ENCODE results near the gene EPS8L3.
A peak's percentile ranks its signal among the peaks of the same experiment; 100 is the strongest.

The EPS8L3 gene

DNA sequence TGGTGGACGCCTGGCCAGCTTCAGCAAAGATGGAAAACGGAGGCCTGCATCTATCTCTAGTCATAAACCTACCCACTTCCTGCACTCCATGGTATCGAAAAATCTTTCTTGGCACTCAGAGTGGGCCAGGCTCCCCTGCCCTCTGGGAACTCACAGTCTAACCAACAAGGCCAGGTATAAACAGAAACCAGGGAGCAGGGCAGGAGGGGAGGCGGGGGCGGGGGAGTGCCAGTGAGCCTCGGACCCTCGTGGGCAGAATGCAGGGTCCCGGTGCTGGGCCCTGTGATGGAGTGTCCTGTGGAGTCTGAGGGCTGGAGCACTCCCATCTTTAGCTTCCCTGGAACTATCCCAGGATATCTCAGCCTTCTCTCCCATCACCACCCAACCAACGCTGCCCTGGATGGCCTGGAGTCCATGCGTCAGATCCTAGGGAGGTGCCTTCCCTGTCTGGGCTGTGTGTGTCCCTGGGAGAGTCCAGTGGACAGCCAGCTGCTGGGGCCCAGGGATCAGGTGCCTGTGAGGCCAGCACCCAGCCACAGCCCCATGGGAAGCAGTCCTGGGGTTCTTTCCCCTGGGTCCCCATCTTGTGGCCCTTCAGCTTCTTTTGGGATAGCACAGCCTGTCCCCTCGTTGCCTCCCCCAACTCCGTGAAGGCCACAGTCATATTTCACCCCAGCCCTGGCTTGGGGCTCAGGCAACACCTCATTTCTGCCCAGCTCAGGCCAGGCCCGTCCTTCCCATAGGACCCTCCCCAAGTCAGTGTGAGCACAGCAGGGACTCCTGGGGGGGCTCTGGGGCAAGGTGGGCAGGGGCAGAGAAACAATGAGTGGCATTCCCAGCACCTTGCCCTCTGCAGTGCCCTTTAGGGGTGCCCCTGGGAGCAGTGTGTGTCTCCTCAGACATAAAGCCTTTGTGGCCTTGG lies 1.1 kb upstream of the EPS8L3 start:
- no peak for DNase-seq
- no peaks in the 10 kb centered on the region for H3K9me3 Mint-ChIP-seq
- no peak overlapping the region for H3K27ac Mint-ChIP-seq
- H3K4me1 Mint-ChIP-seq = peaks cover 25% of the 10 kb centered on the region
- no peaks in the 10 kb centered on the region for H3K36me3 Mint-ChIP-seq (ENCODE audit: low read depth)
- H3K27me3 Mint-ChIP-seq (ENCODE audit: low read depth, poor library complexity) = peaks cover 3% of the 10 kb centered on the region
- H3K4me3 Mint-ChIP-seq = no peak overlapping the region
- TF ChIP-seq, protein P1, sequence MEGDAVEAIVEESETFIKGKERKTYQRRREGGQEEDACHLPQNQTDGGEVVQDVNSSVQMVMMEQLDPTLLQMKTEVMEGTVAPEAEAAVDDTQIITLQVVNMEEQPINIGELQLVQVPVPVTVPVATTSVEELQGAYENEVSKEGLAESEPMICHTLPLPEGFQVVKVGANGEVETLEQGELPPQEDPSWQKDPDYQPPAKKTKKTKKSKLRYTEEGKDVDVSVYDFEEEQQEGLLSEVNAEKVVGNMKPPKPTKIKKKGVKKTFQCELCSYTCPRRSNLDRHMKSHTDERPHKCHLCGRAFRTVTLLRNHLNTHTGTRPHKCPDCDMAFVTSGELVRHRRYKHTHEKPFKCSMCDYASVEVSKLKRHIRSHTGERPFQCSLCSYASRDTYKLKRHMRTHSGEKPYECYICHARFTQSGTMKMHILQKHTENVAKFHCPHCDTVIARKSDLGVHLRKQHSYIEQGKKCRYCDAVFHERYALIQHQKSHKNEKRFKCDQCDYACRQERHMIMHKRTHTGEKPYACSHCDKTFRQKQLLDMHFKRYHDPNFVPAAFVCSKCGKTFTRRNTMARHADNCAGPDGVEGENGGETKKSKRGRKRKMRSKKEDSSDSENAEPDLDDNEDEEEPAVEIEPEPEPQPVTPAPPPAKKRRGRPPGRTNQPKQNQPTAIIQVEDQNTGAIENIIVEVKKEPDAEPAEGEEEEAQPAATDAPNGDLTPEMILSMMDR (IDR thresholded peaks at IDR 0.05) = no peak

DNA sequence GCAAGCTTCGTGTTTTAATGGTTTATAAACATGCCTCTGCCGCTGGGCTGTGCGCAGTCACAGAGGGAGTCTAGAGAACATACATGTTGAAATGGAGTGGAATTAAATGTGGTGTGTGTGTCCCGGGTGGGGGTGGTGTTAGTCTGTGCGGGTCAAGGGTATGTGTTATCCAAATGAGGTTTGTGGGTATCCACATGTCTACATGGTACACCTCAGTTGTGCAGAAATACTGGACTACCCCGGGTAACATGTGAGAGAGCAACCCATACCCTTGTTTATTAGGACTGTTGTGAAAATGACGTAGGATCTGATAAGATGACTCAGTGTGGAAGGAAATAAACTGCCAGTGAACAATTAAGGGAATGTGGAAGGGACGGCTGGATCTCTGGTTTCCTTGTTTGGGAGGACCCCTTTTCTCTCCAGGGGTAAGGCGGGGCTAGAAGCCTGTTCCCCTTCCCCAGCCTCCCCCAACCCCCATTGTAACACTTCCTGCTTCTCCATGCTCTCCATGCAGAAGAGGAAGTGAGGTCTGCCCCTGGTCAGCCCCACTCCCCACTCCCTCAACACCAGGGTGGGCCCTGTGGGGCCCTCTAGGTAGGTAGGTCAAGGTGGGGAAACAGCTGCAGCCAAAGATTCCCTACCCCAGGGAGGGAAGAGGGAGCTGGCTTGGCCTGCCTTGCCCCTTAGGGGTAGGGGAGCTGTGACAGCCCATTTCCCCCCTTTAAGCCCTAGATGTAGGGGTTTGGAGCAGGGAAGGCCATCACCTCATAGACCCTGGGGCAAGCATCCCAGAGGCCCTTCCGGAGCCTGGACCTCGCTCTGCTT lies 690 bp downstream of the EPS8L3 start:
- Mint-ChIP-seq H3K27me3 (ENCODE audit: low read depth, poor library complexity) (peaks cover 3% of the 10 kb centered on the region), H3K27ac (peak overlapping the region; percentile 37), H3K36me3 (ENCODE audit: low read depth) (no peaks in the 10 kb centered on the region), H3K9me3 (no peaks in the 10 kb centered on the region), H3K4me1 (peaks cover 25% of the 10 kb centered on the region), H3K4me3 (no peak overlapping the region)
- TF ChIP-seq, protein P1 (IDR thresholded peaks at IDR 0.05) = no peak
- DNase-seq = no peak

DNA sequence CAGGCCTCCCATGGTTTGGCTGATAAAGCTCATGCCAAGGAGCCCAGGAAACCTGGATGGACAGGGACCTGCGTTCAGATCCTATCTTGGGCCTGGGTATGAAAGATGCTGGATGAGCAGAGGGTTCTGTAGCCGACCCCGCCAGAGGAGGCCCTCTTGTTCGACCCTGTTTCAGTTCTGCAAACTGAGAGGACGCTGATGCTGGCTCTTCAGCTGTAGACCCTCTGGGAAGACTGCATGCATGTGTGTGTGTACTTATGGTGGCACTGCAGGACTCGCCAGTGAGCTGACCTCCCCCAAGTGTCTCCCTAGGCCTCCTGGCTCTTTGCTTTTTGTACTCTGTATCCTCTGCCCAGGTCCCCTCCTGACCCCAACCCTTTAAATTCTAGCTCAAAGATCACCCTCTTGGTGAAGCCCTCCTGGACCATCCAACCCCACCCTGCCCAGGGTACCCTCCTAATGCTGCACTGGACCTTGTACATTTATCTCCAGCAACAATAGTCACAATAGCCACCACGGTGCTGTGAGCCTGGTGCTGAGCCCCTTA lies 1.6 kb downstream of the EPS8L3 start:
- no peak for DNase-seq
- Mint-ChIP-seq H3K4me3 (no peak overlapping the region), H3K27me3 (ENCODE audit: low read depth, poor library complexity) (peaks cover 6% of the 10 kb centered on the region), H3K27ac (no peak overlapping the region), H3K36me3 (ENCODE audit: low read depth) (no peaks in the 10 kb centered on the region), H3K9me3 (no peaks in the 10 kb centered on the region), H3K4me1 (peaks cover 25% of the 10 kb centered on the region)
- TF ChIP-seq, protein P1 (IDR thresholded peaks at IDR 0.05) = no peak

DNA sequence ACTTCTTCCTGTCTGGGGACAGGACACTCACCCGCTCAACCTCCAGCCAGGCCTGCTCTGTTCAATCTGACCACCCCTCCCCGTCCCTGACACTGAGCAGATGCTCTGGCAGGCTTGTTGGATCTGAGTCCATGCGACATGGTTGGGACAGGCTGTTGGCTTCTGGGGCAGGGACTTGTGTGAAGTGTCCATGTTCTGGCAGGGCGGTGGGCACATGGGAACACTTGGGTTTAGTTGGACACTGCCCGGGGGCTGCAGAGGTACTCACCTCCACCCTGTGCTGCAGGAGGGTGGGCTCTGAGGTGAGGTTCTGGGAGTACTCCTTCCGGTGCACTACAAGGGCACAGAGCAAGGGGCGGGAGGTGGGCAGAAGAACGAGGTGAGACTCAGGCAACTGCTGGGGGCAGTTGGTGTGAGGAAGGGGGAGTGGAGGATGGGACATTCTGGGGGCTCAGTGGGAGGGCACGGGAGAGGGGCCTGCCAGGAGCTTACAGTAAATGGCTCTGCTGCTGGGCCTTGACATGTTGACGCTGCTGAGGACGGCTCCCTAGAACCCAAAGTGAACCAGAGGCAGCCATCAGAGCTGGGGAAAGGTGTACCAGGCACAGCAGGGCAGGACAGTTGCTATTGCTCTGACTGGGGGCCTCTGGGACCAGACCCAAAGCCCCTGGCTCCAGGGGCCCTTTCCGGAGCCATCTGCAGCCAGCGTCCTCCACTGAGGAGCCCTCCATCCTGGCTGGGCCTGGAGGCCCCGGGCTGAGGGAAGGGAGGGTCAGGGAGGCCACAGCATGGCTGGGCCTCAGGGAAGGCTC lies 2.3 kb downstream of the EPS8L3 start:
- Mint-ChIP-seq H3K36me3 (ENCODE audit: low read depth) (no peaks in the 10 kb centered on the region), H3K4me1 (peaks cover 25% of the 10 kb centered on the region), H3K27ac (no peak overlapping the region), H3K27me3 (ENCODE audit: low read depth, poor library complexity) (peaks cover 10% of the 10 kb centered on the region), H3K9me3 (no peaks in the 10 kb centered on the region), H3K4me3 (no peak overlapping the region)
- no peak for DNase-seq
- TF ChIP-seq, protein P1 (IDR thresholded peaks at IDR 0.05) = no peak

DNA sequence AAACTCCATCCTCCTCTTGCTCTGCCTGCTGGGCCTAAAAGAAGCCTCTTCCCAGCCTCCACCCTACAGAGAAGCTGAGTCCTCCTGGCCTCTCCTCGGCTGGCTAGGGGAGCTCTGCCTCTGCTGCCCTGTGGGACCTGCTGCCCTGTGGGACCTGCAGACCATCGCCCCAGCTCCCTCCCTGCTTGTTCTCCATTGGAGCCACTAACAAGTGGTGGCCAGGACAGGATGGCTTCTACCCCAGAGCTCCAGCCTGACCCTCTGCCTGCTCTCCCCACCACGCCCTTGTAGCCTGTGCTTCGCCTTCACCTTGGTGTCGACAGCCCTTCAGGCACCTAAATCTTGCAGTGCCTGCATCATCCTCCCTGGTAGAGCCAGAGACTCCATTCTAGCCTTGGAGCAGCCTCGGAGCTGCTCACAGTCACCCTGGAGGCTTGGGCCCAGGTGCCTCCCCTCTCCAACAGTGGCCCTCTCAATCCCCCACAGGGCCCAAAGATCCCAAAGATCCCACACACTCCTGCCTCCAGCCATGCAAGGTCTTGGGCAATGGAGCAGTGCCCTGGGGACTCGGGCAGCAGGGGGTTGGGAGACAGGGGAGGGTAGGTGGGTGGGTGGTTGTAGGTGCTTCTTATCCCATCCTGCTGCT lies 3.0 kb downstream of the EPS8L3 start:
- H3K4me1 Mint-ChIP-seq = peaks cover 25% of the 10 kb centered on the region
- H3K4me3 Mint-ChIP-seq = no peak overlapping the region
- no peak for DNase-seq

More for the DNA sequence above, 3.0 kb downstream of the EPS8L3 start:
- H3K27me3 Mint-ChIP-seq (ENCODE audit: low read depth, poor library complexity) = peaks cover 10% of the 10 kb centered on the region
- TF ChIP-seq, protein P1 (IDR thresholded peaks at IDR 0.05) = no peak
- no peaks in the 10 kb centered on the region for H3K9me3 Mint-ChIP-seq
- no peaks in the 10 kb centered on the region for H3K36me3 Mint-ChIP-seq (ENCODE audit: low read depth)
- H3K27ac Mint-ChIP-seq = no peak overlapping the region
